BE2C (cell line): Measurements from ENCODE around the gene PLGRKT.

ENCODE experiments used
- DNase-seq: peaks from one replicate; pipeline ENCODE4 v3.0.0-alpha.2; 2020
- H3K27me3 ChIP-seq: fragments of 250-450 bp; sonication (Bioruptor Pico); 2 replicates; pipeline ENCODE4 v1.5.1; 2020; ENCODE audit warnings: mild to moderate bottlenecking
- H3K36me3 ChIP-seq: fragments of 250-450 bp; sonication (Bioruptor Pico); 2 replicates; pipeline ENCODE4 v1.5.1; 2020; ENCODE audit warnings: mild to moderate bottlenecking
- H3K4me1 ChIP-seq: fragments of 250-450 bp; sonication (Bioruptor Pico); 2 replicates; pipeline ENCODE4 v1.5.1; 2020
- H3K4me3 ChIP-seq: 2 replicates; pipeline ENCODE4 v1.5.1; 2011; ENCODE audit warnings: low read depth, low read length
- H3K9me3 ChIP-seq: fragments of 250-450 bp; sonication (Bioruptor Pico); 2 replicates; pipeline ENCODE4 v1.5.1; 2020
- TF ChIP-seq, protein P1 (sequence below): IDR thresholded peaks from 2 replicates; pipeline ENCODE4 v1.5.1; 2012; ENCODE audit warnings: mild to moderate bottlenecking, low read depth, low read length

The PLGRKT gene

DNA sequence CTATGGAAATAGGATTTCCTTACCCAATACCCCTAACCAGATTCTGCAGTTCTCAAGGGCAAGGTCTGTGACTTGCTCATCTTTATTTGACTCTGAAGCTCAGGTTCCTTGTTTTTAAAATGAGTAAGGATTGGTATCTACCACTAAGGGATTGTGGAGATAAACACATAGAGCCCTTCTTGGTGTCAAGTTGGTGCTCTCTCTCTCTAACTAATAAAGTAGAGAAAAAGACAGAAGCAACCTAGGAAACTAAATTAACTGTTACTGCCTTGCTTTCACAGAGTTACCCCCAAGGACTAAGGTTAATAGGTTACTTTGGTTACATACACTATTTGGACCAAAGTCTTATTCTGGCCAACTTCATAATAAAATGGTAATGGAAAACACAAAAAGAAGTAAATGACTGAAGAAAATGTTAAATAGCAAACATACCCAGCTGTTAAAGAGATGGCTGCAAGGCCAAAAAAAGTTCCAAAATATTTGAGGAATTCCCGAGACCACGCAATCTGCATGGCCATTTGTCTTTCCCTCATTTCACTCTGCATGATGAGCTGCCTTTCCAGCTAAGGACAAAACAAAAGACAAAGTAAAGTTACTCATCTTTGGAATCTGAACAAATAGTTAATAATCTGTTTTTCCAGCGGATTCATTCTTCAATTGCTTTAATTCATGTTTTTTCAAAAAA, 76.3 kb downstream of the PLGRKT start:
- TF ChIP-seq, protein P1, sequence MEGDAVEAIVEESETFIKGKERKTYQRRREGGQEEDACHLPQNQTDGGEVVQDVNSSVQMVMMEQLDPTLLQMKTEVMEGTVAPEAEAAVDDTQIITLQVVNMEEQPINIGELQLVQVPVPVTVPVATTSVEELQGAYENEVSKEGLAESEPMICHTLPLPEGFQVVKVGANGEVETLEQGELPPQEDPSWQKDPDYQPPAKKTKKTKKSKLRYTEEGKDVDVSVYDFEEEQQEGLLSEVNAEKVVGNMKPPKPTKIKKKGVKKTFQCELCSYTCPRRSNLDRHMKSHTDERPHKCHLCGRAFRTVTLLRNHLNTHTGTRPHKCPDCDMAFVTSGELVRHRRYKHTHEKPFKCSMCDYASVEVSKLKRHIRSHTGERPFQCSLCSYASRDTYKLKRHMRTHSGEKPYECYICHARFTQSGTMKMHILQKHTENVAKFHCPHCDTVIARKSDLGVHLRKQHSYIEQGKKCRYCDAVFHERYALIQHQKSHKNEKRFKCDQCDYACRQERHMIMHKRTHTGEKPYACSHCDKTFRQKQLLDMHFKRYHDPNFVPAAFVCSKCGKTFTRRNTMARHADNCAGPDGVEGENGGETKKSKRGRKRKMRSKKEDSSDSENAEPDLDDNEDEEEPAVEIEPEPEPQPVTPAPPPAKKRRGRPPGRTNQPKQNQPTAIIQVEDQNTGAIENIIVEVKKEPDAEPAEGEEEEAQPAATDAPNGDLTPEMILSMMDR: no peak
- H3K36me3 ChIP-seq: no peaks in the 10 kb centered on the region
- H3K27me3 ChIP-seq: no peaks in the 10 kb centered on the region
- no peaks in the 10 kb centered on the region for H3K4me1 ChIP-seq
- H3K9me3 ChIP-seq: no peaks in the 10 kb centered on the region
- DNase-seq: no peak
- no peak overlapping the region for H3K4me3 ChIP-seq

DNA sequence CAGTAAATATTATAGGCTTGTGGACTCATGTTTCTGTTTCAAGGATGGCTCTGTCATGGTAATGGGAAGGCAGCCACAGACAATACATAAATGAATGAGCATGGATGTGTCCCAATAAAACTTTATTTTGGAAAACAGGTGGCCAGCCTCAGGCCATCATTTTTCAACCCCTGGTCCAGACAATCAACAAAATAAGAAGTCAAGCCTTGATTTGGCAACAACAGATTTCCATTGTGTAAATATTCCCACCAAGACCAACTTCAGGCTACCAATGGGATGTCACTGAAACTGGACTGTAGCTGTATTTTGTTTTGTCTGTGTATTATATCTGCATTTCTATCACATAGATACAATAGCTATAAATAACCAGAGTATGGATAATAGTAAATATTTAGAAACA, 77.4 kb downstream of the PLGRKT start:
- H3K9me3 ChIP-seq: no peaks in the 10 kb centered on the region
- no peaks in the 10 kb centered on the region for H3K27me3 ChIP-seq
- H3K4me1 ChIP-seq: no peaks in the 10 kb centered on the region
- TF ChIP-seq, protein P1: no peak
- DNase-seq: no peak
- H3K4me3 ChIP-seq: no peak overlapping the region
- H3K36me3 ChIP-seq: no peaks in the 10 kb centered on the region

- TF ChIP-seq, protein P1: no peak
- H3K36me3 ChIP-seq: no peaks in the 10 kb centered on the region
- no peaks in the 10 kb centered on the region for H3K9me3 ChIP-seq
- no peaks in the 10 kb centered on the region for H3K4me1 ChIP-seq
- H3K4me3 ChIP-seq: no peak overlapping the region
- DNase-seq: no peak
- no peaks in the 10 kb centered on the region for H3K27me3 ChIP-seq
Observed at GRCh38 chr9:5357431-5358105, 80.2 kb downstream of the PLGRKT start.

DNA sequence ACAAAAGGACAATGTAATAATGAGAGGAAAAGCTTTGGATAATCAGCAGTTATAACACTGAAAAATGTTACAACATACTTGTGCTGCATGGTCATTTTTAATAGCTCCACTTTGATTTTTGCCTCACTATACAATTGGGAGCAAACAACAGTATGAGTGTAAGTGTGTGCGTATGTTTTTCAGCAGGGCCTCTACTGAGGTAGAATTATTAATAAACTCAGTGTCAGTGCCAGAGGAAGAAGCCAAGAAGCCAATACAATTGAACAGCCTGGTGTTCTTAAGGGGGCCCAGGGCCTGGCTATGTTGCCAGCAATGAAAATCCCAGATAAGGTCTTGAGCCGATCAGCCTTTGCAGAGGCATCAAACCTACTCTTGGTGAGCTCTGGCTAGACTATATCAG, 81.9 kb downstream of the PLGRKT start:
- Histone ChIP-seq H3K9me3 (no peaks in the 10 kb centered on the region), H3K27me3 (no peaks in the 10 kb centered on the region), H3K36me3 (no peaks in the 10 kb centered on the region), H3K4me1 (no peaks in the 10 kb centered on the region), H3K4me3 (no peak overlapping the region)
- no peak for DNase-seq
- TF ChIP-seq, protein P1: no peak

DNA sequence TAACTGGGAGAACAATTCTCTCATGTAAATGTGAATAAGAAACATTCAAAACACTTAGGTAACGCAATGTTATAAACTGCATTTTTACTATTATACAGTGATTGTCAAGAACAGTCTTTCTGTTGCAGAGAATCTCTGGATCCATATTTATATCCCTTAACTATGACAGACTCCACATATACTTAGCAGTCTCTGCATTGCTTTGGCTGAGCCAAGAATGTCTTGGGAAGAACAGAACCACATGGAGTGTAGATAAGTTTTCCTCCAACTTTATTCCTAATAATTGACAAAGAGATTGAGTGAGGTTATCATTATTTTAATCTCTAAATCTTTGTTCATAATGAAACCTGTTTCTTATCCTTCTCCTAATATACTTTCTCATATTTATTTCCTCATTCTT, 82.5 kb downstream of the PLGRKT start:
- DNase-seq: no peak
- no peaks in the 10 kb centered on the region for H3K9me3 ChIP-seq
- no peak overlapping the region for H3K4me3 ChIP-seq
- H3K4me1 ChIP-seq: no peaks in the 10 kb centered on the region
- H3K27me3 ChIP-seq: no peaks in the 10 kb centered on the region
- TF ChIP-seq, protein P1: no peak
- H3K36me3 ChIP-seq: no peaks in the 10 kb centered on the region

GRCh38 chr9:5354184-5354583, 83.5 kb downstream of the PLGRKT start:
- DNase-seq: no peak
- Histone ChIP-seq H3K27me3 (no peaks in the 10 kb centered on the region), H3K36me3 (no peaks in the 10 kb centered on the region), H3K9me3 (no peaks in the 10 kb centered on the region), H3K4me3 (no peak overlapping the region), H3K4me1 (no peaks in the 10 kb centered on the region)
- TF ChIP-seq, protein P1: no peak
